Measurements from ENCODE around the gene CD40. TPM values are rescaled to one million over a fixed set of nuclear protein-coding genes. Genes with fewer than 3 reads are reported as not detected.

Gene CD40
- total and polyA plus RNA-seq, 10 of the 15 experiments (the other 5 are each of a cell fraction or from before 2014, with no cell fraction given): 40.8 to 193 (median 89.5) TPM

GRCh38 chr20:46119028-46119546 is 973 bp downstream of the CD40 start (continued):
- peak; percentile 66 for TF ChIP-seq SPI1 (IDR thresholded peaks at IDR 0.05; ENCODE audit: borderline replicate concordance, insufficient read depth, low read depth, low read length)
- 0 out of 2 replicates have a peak, but pooled peaks have one; percentile 33 for TF ChIP-seq LARP7 (IDR thresholded peaks at IDR 0.05)
- TF ChIP-seq SREBF2 (IDR thresholded peaks at IDR 0.05; ENCODE audit: low read length): no peak
- peak; percentile 93 to 94 for TF ChIP-seq IKZF2 (IDR thresholded peaks at IDR 0.05)
- 0 out of 4 replicates have a peak, but pooled peaks of 1 of the 2 experiments have one; percentile 27 for TF ChIP-seq EP300 (IDR thresholded peaks at IDR 0.05; ENCODE audit: borderline replicate concordance in 1 of 2, control insufficient read depth in 1 of 2, low read depth in 2 of 2, low read length in 2 of 2)
- 0 out of 2 replicates have a peak, but pooled peaks have one; percentile 1 for TF ChIP-seq WRNIP1 (IDR thresholded peaks at IDR 0.05; ENCODE audit: borderline replicate concordance, low read depth, low read length)
- 0 out of 2 replicates have a peak, but pooled peaks have one; percentile 62 for TF ChIP-seq POLR2AphosphoS2 (IDR thresholded peaks at IDR 0.05; ENCODE audit: low read depth, low read length)
- peak; percentile 61 for TF ChIP-seq MEF2B (IDR thresholded peaks at IDR 0.05; ENCODE audit: partially characterized antibody, poor library complexity, severe bottlenecking)
- TF ChIP-seq ATF7 (IDR thresholded peaks at IDR 0.05; ENCODE audit: low read depth): peak; percentile 46; the same call in 1 of the 2 replicates
- peak; percentile 90 for TF ChIP-seq RELB (IDR thresholded peaks at IDR 0.05; ENCODE audit: low read depth)
- TF ChIP-seq GATAD2B (conservative IDR thresholded peaks at IDR 0.05; ENCODE audit: low read depth): 0 out of 2 replicates have a peak, but pooled peaks have one; percentile 2
- TF ChIP-seq, protein P1, sequence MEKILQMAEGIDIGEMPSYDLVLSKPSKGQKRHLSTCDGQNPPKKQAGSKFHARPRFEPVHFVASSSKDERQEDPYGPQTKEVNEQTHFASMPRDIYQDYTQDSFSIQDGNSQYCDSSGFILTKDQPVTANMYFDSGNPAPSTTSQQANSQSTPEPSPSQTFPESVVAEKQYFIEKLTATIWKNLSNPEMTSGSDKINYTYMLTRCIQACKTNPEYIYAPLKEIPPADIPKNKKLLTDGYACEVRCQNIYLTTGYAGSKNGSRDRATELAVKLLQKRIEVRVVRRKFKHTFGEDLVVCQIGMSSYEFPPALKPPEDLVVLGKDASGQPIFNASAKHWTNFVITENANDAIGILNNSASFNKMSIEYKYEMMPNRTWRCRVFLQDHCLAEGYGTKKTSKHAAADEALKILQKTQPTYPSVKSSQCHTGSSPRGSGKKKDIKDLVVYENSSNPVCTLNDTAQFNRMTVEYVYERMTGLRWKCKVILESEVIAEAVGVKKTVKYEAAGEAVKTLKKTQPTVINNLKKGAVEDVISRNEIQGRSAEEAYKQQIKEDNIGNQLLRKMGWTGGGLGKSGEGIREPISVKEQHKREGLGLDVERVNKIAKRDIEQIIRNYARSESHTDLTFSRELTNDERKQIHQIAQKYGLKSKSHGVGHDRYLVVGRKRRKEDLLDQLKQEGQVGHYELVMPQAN (conservative IDR thresholded peaks at IDR 0.05): 0 out of 2 replicates have a peak, but pooled peaks have one; percentile 31
- TF ChIP-seq TAF1 (IDR thresholded peaks at IDR 0.05; ENCODE audit: borderline replicate concordance, low read depth, low read length): no peak
- peak; percentile 21; the same call in 1 of the 2 replicates for TF ChIP-seq CREM (IDR thresholded peaks at IDR 0.05; ENCODE audit: low read depth)
- peak; percentile 87 for TF ChIP-seq PAX5 (IDR thresholded peaks at IDR 0.05; ENCODE audit: borderline replicate concordance, low read depth, low read length)
- TF ChIP-seq, protein P2, sequence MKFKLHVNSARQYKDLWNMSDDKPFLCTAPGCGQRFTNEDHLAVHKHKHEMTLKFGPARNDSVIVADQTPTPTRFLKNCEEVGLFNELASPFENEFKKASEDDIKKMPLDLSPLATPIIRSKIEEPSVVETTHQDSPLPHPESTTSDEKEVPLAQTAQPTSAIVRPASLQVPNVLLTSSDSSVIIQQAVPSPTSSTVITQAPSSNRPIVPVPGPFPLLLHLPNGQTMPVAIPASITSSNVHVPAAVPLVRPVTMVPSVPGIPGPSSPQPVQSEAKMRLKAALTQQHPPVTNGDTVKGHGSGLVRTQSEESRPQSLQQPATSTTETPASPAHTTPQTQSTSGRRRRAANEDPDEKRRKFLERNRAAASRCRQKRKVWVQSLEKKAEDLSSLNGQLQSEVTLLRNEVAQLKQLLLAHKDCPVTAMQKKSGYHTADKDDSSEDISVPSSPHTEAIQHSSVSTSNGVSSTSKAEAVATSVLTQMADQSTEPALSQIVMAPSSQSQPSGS (IDR thresholded peaks at IDR 0.05; ENCODE audit: low read length): 0 out of 2 replicates have a peak, but pooled peaks have one; percentile 25
- TF ChIP-seq DPF2 (IDR thresholded peaks at IDR 0.05): peak; percentile 67
- no peak for TF ChIP-seq REST (IDR thresholded peaks at IDR 0.05; ENCODE audit: low read depth, low read length)
- peak; percentile 84; the same call in 1 of the 2 replicates for TF ChIP-seq NFIC (IDR thresholded peaks at IDR 0.05; ENCODE audit: low read depth, low read length)

Data from GM12878 (cell line).